GM11168 (cell line): Measurements from ENCODE around the gene ZBTB20.

ENCODE experiments used
- in situ Hi-C: fragments of 300-500 bp; cut with MboI; formaldehyde crosslinking; loops from one replicate; pipeline ENCODE4 v1.12.0; 2022; ENCODE audit warnings: low sequenced_read_pairs; ENCODE audit not compliant: unreplicated experiment

Gene ZBTB20

GRCh38 chr3:114809668-114810413, 337.2 kb downstream of the ZBTB20 start:
- in situ Hi-C loops, result no loop called here

GRCh38 chr3:114804099-114804498, 343.0 kb downstream of the ZBTB20 start:
- in situ Hi-C loops, result no loop called here

GRCh38 chr3:114803042-114803695, 343.9 kb downstream of the ZBTB20 start:
- in situ Hi-C loops, result no loop called here

- in situ Hi-C loops, result no loop called here
Measured at GRCh38 chr3:114800272-114801031, 346.6 kb downstream of the ZBTB20 start.

GRCh38 chr3:114799816-114800215, 347.3 kb downstream of the ZBTB20 start:
- in situ Hi-C loops, result no loop called here

GRCh38 chr3:114796796-114797195, 350.3 kb downstream of the ZBTB20 start:
- in situ Hi-C loops, result no loop called here

GRCh38 chr3:114794894-114795630, 352.0 kb downstream of the ZBTB20 start:
- in situ Hi-C loops, result no loop called here

- in situ Hi-C loops, result no loop called here
Measured at GRCh38 chr3:114792159-114792918, 354.7 kb downstream of the ZBTB20 start.

GRCh38 chr3:114790752-114791151, 356.3 kb downstream of the ZBTB20 start:
- in situ Hi-C loops, result no loop called here

- in situ Hi-C loops, result no loop called here
Measured at GRCh38 chr3:114789803-114790202, 357.3 kb downstream of the ZBTB20 start.

GRCh38 chr3:114775395-114775794, 371.7 kb downstream of the ZBTB20 start:
- in situ Hi-C loops, result no loop called here

- in situ Hi-C loops, result no loop called here
Measured at GRCh38 chr3:114770874-114771273, 376.2 kb downstream of the ZBTB20 start.

- in situ Hi-C loops, result no loop called here
Measured at GRCh38 chr3:114764056-114764492, 383.0 kb downstream of the ZBTB20 start.

- in situ Hi-C loops, result no loop called here
Measured at GRCh38 chr3:114762144-114762543, 384.9 kb downstream of the ZBTB20 start.

GRCh38 chr3:114760679-114761078, 386.4 kb downstream of the ZBTB20 start:
- in situ Hi-C loops, result no loop called here

GRCh38 chr3:114758831-114759699, 388.0 kb downstream of the ZBTB20 start:
- in situ Hi-C loops, result no loop called here

GRCh38 chr3:114756506-114757279, 390.4 kb downstream of the ZBTB20 start:
- in situ Hi-C loops, result no loop called here

GRCh38 chr3:114746502-114746901, 400.6 kb downstream of the ZBTB20 start:
- in situ Hi-C loops, result no loop called here
